Measurements from ENCODE around the gene THSD7B.

The THSD7B gene

GRCh38 chr2:137708311-137708710, 943.0 kb downstream of the THSD7B start:
- H4K20me1 ChIP-seq: no peaks in the 10 kb centered on the region
- no peak overlapping the region for H3K4me2 ChIP-seq
- H3K4me1 ChIP-seq: peaks cover 14% of the 10 kb centered on the region
- H3K27me3 ChIP-seq: peaks cover 7% of the 10 kb centered on the region
- no peak overlapping the region for H3K4me3 ChIP-seq
- no peak overlapping the region for H3K27ac ChIP-seq
- peaks cover 9% of the 10 kb centered on the region for H3K9me3 ChIP-seq
- no peak for TF ChIP-seq Cebpa-rat (IDR thresholded peaks at IDR 0.05)
- no peak overlapping the region for H3K9ac ChIP-seq
- H3K36me3 ChIP-seq: no peaks in the 10 kb centered on the region

GRCh38 chr2:137715731-137716191, 950.4 kb downstream of the THSD7B start:
- H3K36me3 ChIP-seq: no peaks in the 10 kb centered on the region
- H3K4me1 ChIP-seq: no peaks in the 10 kb centered on the region
- no peak overlapping the region for H3K4me3 ChIP-seq
- H3K9me3 ChIP-seq: peaks cover 10% of the 10 kb centered on the region
- no peak overlapping the region for H3K9ac ChIP-seq
- no peak overlapping the region for H3K4me2 ChIP-seq
- no peak for TF ChIP-seq Cebpa-rat (IDR thresholded peaks at IDR 0.05)
- H3K27me3 ChIP-seq: no peaks in the 10 kb centered on the region
- H3K27ac ChIP-seq: no peak overlapping the region
- H4K20me1 ChIP-seq: no peaks in the 10 kb centered on the region

GRCh38 chr2:137718786-137719185, 953.4 kb downstream of the THSD7B start:
- Histone ChIP-seq H3K27ac (no peak overlapping the region), H3K4me3 (no peak overlapping the region)

GRCh38 chr2:137721733-137722132, 956.4 kb downstream of the THSD7B start:
- Histone ChIP-seq H3K9ac (no peak overlapping the region), H3K27ac (no peak overlapping the region), H3K4me2 (no peak overlapping the region), H4K20me1 (no peaks in the 10 kb centered on the region), H3K27me3 (no peaks in the 10 kb centered on the region), H3K9me3 (peaks cover 4% of the 10 kb centered on the region; the same call in 1 of the 2 replicates), H3K4me1 (no peaks in the 10 kb centered on the region), H3K36me3 (no peaks in the 10 kb centered on the region), H3K4me3 (no peak overlapping the region)
- no peak for TF ChIP-seq Cebpa-rat (IDR thresholded peaks at IDR 0.05)

More at GRCh38 chr2:137718786-137719185, 953.4 kb downstream of the THSD7B start:
- Histone ChIP-seq H3K36me3 (no peaks in the 10 kb centered on the region), H3K4me1 (no peaks in the 10 kb centered on the region), H4K20me1 (no peaks in the 10 kb centered on the region), H3K27me3 (no peaks in the 10 kb centered on the region), H3K4me2 (no peak overlapping the region), H3K9ac (no peak overlapping the region), H3K9me3 (peaks cover 11% of the 10 kb centered on the region)
- no peak for TF ChIP-seq Cebpa-rat (IDR thresholded peaks at IDR 0.05)

GRCh38 chr2:137724912-137725311, 959.6 kb downstream of the THSD7B start:
- Histone ChIP-seq H3K27me3 (no peaks in the 10 kb centered on the region), H3K9ac (no peak overlapping the region), H3K4me1 (no peaks in the 10 kb centered on the region), H3K4me2 (no peak overlapping the region), H4K20me1 (no peaks in the 10 kb centered on the region), H3K9me3 (peaks cover 4% of the 10 kb centered on the region; the same call in 1 of the 2 replicates), H3K4me3 (no peak overlapping the region), H3K36me3 (no peaks in the 10 kb centered on the region), H3K27ac (no peak overlapping the region)
- TF ChIP-seq Cebpa-rat (IDR thresholded peaks at IDR 0.05): no peak
